ENCODE measurements around the gene MYOD1. TPM values are rescaled to one million over a fixed set of nuclear protein-coding genes. Genes with fewer than 3 reads are reported as not detected.

MYOD1 gene
- polyA plus RNA-seq, 1 experiment = not detected

GRCh38 chr11:17713851-17714250, 5.5 kb upstream of the MYOD1 start:
- no peak for TF ChIP-seq CTCF (IDR thresholded peaks at IDR 0.05; ENCODE audit: low read depth, low read length)
- ChIA-PET POLR2A (no interaction called here), CTCF (no interaction called here)
- H3K27me3 ChIP-seq (ENCODE audit: control insufficient read depth, insufficient read depth, low read length) = peaks cover 49% of the 10 kb centered on the region
- H3K27ac ChIP-seq (ENCODE audit: low read depth, low read length) = no peak overlapping the region
- no peak overlapping the region for H3K4me3 ChIP-seq (ENCODE audit: low read depth, low read length)
- no peaks in the 10 kb centered on the region for H3K9me3 ChIP-seq (ENCODE audit: control insufficient read depth, insufficient read depth, low read length)
- DNase-seq (ENCODE audit: low read depth, low spot score) = no peak

- no peak overlapping the region for H3K27ac ChIP-seq (ENCODE audit: low read depth, low read length)
- no peak overlapping the region for H3K4me3 ChIP-seq (ENCODE audit: low read depth, low read length)
- no peaks in the 10 kb centered on the region for H3K9me3 ChIP-seq (ENCODE audit: control insufficient read depth, insufficient read depth, low read length)
- POLR2A ChIA-PET = no interaction called here
- DNase-seq (ENCODE audit: low read depth, low spot score) = no peak
- H3K27me3 ChIP-seq (ENCODE audit: control insufficient read depth, insufficient read depth, low read length) = peaks cover 48% of the 10 kb centered on the region
- CTCF ChIA-PET = no interaction called here
- TF ChIP-seq CTCF (IDR thresholded peaks at IDR 0.05; ENCODE audit: low read depth, low read length) = no peak
Observed at GRCh38 chr11:17714356-17714854, 5.0 kb upstream of the MYOD1 start.

GRCh38 chr11:17714870-17715269, 4.5 kb upstream of the MYOD1 start:
- no peak for DNase-seq (ENCODE audit: low read depth, low spot score)
- H3K9me3 ChIP-seq (ENCODE audit: control insufficient read depth, insufficient read depth, low read length) = no peaks in the 10 kb centered on the region
- no peak overlapping the region for H3K27ac ChIP-seq (ENCODE audit: low read depth, low read length)
- TF ChIP-seq CTCF (IDR thresholded peaks at IDR 0.05; ENCODE audit: low read depth, low read length) = no peak
- CTCF ChIA-PET = interaction anchor here (0.8 kb wide), 1 partner anchor 115 kb away, joined by 3 read pairs; no protein-coding TSS in a partner anchor
- H3K4me3 ChIP-seq (ENCODE audit: low read depth, low read length) = no peak overlapping the region
- peaks cover 48% of the 10 kb centered on the region for H3K27me3 ChIP-seq (ENCODE audit: control insufficient read depth, insufficient read depth, low read length)
- POLR2A ChIA-PET = no interaction called here

- Histone ChIP-seq H3K9me3 (ENCODE audit: control insufficient read depth, insufficient read depth, low read length) (no peaks in the 10 kb centered on the region; the same call in 1 of the 2 replicates), H3K27ac (ENCODE audit: low read depth, low read length) (no peak overlapping the region), H3K27me3 (ENCODE audit: control insufficient read depth, insufficient read depth, low read length) (peaks cover 55% of the 10 kb centered on the region), H3K4me3 (ENCODE audit: low read depth, low read length) (no peak overlapping the region)
- no peak for DNase-seq (ENCODE audit: low read depth, low spot score)
- ChIA-PET POLR2A (no interaction called here), CTCF (interaction anchor here (1.3 to 1.4 kb wide), 2 partner anchors 14 to 262 kb away, joined by 4 to 6 read pairs; no protein-coding TSS in a partner anchor)
- no peak for TF ChIP-seq CTCF (IDR thresholded peaks at IDR 0.05; ENCODE audit: low read depth, low read length)
Observed at GRCh38 chr11:17716807-17717206, 2.6 kb upstream of the MYOD1 start.

- no peak for TF ChIP-seq CTCF (IDR thresholded peaks at IDR 0.05; ENCODE audit: low read depth, low read length)
- ChIA-PET CTCF (no interaction called here), POLR2A (no interaction called here)
- Histone ChIP-seq H3K4me3 (ENCODE audit: low read depth, low read length) (no peak overlapping the region), H3K27ac (ENCODE audit: low read depth, low read length) (no peak overlapping the region), H3K9me3 (ENCODE audit: control insufficient read depth, insufficient read depth, low read length) (no peaks in the 10 kb centered on the region; the same call in 1 of the 2 replicates), H3K27me3 (ENCODE audit: control insufficient read depth, insufficient read depth, low read length) (peaks cover 60% of the 10 kb centered on the region)
- DNase-seq (ENCODE audit: low read depth, low spot score) = no peak
Observed at GRCh38 chr11:17718015-17718414, 1.4 kb upstream of the MYOD1 start.
